Glomerular visceral epithelial cell (primary cell): ENCODE results near the gene TBCEL.
"Not testable (repeated sequence)": the region's sequence is repeated elsewhere in the genome, so short reads cannot be mapped to it uniquely, and the experiment has no call there.

Experiments
- DNase-seq: peaks from one replicate; pipeline ENCODE4 v3.0.0-alpha.2; 2016; ENCODE audit errors: extremely low spot score

Gene TBCEL

GRCh38 chr11:121105481-121106195 is 81.7 kb downstream of the TBCEL start:
- no peak for DNase-seq

- DNase-seq, result no peak
Observed at GRCh38 chr11:121106812-121107211, 82.9 kb downstream of the TBCEL start.

GRCh38 chr11:121108413-121108812 is 84.5 kb downstream of the TBCEL start:
- no peak for DNase-seq

GRCh38 chr11:121109471-121109870 is 85.6 kb downstream of the TBCEL start:
- DNase-seq, result no peak

GRCh38 chr11:121109916-121110586 is 86.1 kb downstream of the TBCEL start:
- DNase-seq, result no peak

GRCh38 chr11:121110871-121111724 is 87.2 kb downstream of the TBCEL start:
- no peak for DNase-seq

- peak; percentile 52 for DNase-seq
Observed at GRCh38 chr11:121112498-121113455, 88.9 kb downstream of the TBCEL start.

GRCh38 chr11:121113611-121114010 is 89.7 kb downstream of the TBCEL start:
- no peak for DNase-seq

- DNase-seq, result not testable (repeated sequence)
Observed at GRCh38 chr11:121115024-121115423, 91.1 kb downstream of the TBCEL start.

- no peak for DNase-seq
Observed at GRCh38 chr11:121117788-121118187, 93.9 kb downstream of the TBCEL start.

- no peak for DNase-seq
Observed at GRCh38 chr11:121119440-121119839, 95.5 kb downstream of the TBCEL start.

GRCh38 chr11:121122328-121122727 is 98.4 kb downstream of the TBCEL start:
- DNase-seq, result no peak

- no peak for DNase-seq
Observed at GRCh38 chr11:121123496-121124069, 99.7 kb downstream of the TBCEL start.

GRCh38 chr11:121127809-121128208 is 103.9 kb downstream of the TBCEL start:
- DNase-seq, result no peak

- no peak for DNase-seq
Observed at GRCh38 chr11:121129362-121130340, 105.7 kb downstream of the TBCEL start.

GRCh38 chr11:121131656-121132055 is 107.8 kb downstream of the TBCEL start:
- DNase-seq, result peak; percentile 25

GRCh38 chr11:121132211-121132976 is 108.5 kb downstream of the TBCEL start:
- no peak for DNase-seq

GRCh38 chr11:121134741-121135312 is 110.9 kb downstream of the TBCEL start:
- no peak for DNase-seq

GRCh38 chr11:121137005-121137404 is 113.1 kb downstream of the TBCEL start:
- DNase-seq, result no peak
